GM12878 (cell line): Measurements from ENCODE around the gene TBXAS1. TPM values are rescaled to one million over a fixed set of nuclear protein-coding genes. Genes with fewer than 3 reads are reported as not detected.

Experiments
- ATF2 ChIP-seq: IDR thresholded peaks from 2 replicates; pipeline ENCODE4 v1.6.1; 2012; ENCODE audit warnings: low read length, inconsistent platforms
- BCL11A ChIP-seq: IDR thresholded peaks from 2 replicates; pipeline ENCODE4 v1.6.1; 2011; ENCODE audit warnings: low read depth, low read length
- BCL3 ChIP-seq: IDR thresholded peaks from 2 replicates; pipeline ENCODE4 v1.6.1; 2011; ENCODE audit warnings: borderline replicate concordance, low read depth, mild to moderate bottlenecking, moderate library complexity, low read length; ENCODE audit not compliant: insufficient read depth, poor library complexity, severe bottlenecking
- CBFB ChIP-seq: IDR thresholded peaks from 2 replicates; pipeline ENCODE4 v1.6.1; 2016; ENCODE audit warnings: antibody characterized with exemption, low read depth
- CBX5 ChIP-seq: sonication (generic); IDR thresholded peaks from 2 replicates; pipeline ENCODE4 v1.6.1; 2016; ENCODE audit warnings: low read depth, moderate library complexity, mild to moderate bottlenecking, inconsistent platforms
- CREB1 ChIP-seq: IDR thresholded peaks from 2 replicates; pipeline ENCODE4 v1.6.1; 2012; ENCODE audit warnings: low read depth, mild to moderate bottlenecking, inconsistent platforms
- CREM ChIP-seq: IDR thresholded peaks from 2 replicates; pipeline ENCODE4 v1.6.1; 2014; ENCODE audit warnings: antibody characterized with exemption, low read depth
- ETV6 ChIP-seq, 2 experiments: fragments of 450-650 bp in 1 of 2; IDR thresholded peaks in 1 of 2; conservative IDR thresholded peaks in 1 of 2; 2 replicates each; pipeline ENCODE4 v1.6.1; 2014; ENCODE audit warnings: antibody characterized with exemption in 1 of 2, borderline replicate concordance in 1 of 2, low read depth in 1 of 2, mild to moderate bottlenecking in 1 of 2, moderate library complexity in 1 of 2
- FOXM1 ChIP-seq: IDR thresholded peaks from 2 replicates; pipeline ENCODE4 v1.6.1; 2012; ENCODE audit warnings: low read depth, mild to moderate bottlenecking, inconsistent platforms, low read length, moderate library complexity
- GABPA ChIP-seq: IDR thresholded peaks from 2 replicates; pipeline ENCODE4 v1.6.1; 2014; ENCODE audit warnings: antibody characterized with exemption, low read depth, mild to moderate bottlenecking, inconsistent platforms
- IKZF2 ChIP-seq, 2 experiments: fragments of 450-650 bp; IDR thresholded peaks; 2 replicates each; pipeline ENCODE4 v1.6.1; 2017; ENCODE audit warnings: mild to moderate bottlenecking in 2 of 2, moderate library complexity in 2 of 2
- IRF4 ChIP-seq: IDR thresholded peaks from 2 replicates; pipeline ENCODE4 v1.6.1; 2011; ENCODE audit warnings: low read depth, low read length
- MEF2B ChIP-seq: fragments of 450-650 bp; IDR thresholded peaks from 2 replicates; pipeline ENCODE4 v1.6.1; 2018; ENCODE audit warnings: mild to moderate bottlenecking, moderate library complexity; ENCODE audit not compliant: partially characterized antibody, poor library complexity, severe bottlenecking
- NFIC ChIP-seq: IDR thresholded peaks from 2 replicates; pipeline ENCODE4 v1.6.1; 2012; ENCODE audit warnings: low read depth, mild to moderate bottlenecking, inconsistent platforms, low read length, moderate library complexity
- NFYB ChIP-seq: IDR thresholded peaks from 2 replicates; pipeline ENCODE4 v1.6.1; 2011; ENCODE audit warnings: low read depth, mild to moderate bottlenecking, low read length, improper control_type of control experiment, moderate library complexity; ENCODE audit not compliant: insufficient read depth
- PAX8 ChIP-seq: fragments of 450-650 bp; IDR thresholded peaks from 2 replicates; pipeline ENCODE4 v1.6.1; 2017; ENCODE audit warnings: mild to moderate bottlenecking, moderate library complexity
- POU2F2 ChIP-seq: IDR thresholded peaks from 3 replicates; pipeline ENCODE4 v1.6.1; 2011; ENCODE audit warnings: low read depth, mild to moderate bottlenecking, low read length, borderline replicate concordance
- RAD21 ChIP-seq: IDR thresholded peaks from 2 replicates; pipeline ENCODE4 v1.6.1; 2011; ENCODE audit warnings: mild to moderate bottlenecking, low read depth, low read length, moderate library complexity; ENCODE audit not compliant: insufficient read depth
- RCOR1 ChIP-seq: conservative IDR thresholded peaks from 2 replicates; pipeline ENCODE4 v1.6.1; 2012; ENCODE audit warnings: low read depth, low read length, improper control_type of control experiment
- SMAD5 ChIP-seq: IDR thresholded peaks from 2 replicates; pipeline ENCODE4 v1.6.1; 2016; ENCODE audit warnings: antibody characterized with exemption, low read depth
- SREBF2 ChIP-seq: IDR thresholded peaks from 2 replicates; pipeline ENCODE4 v1.6.1; 2012; ENCODE audit warnings: mild to moderate bottlenecking, low read length
- TBL1XR1 ChIP-seq: IDR thresholded peaks from 2 replicates; pipeline ENCODE4 v1.6.1; 2012; ENCODE audit warnings: low read depth, low read length, improper control_type of control experiment
- TCF12 ChIP-seq: IDR thresholded peaks from 2 replicates; pipeline ENCODE4 v1.6.1; 2011; ENCODE audit warnings: low read depth, mild to moderate bottlenecking, low read length
- TCF3 ChIP-seq: IDR thresholded peaks from 2 replicates; pipeline ENCODE4 v1.6.1; 2012; ENCODE audit warnings: low read depth, mild to moderate bottlenecking, low read length, borderline replicate concordance; ENCODE audit not compliant: insufficient read depth
- ZBTB11 ChIP-seq: fragments of 450-650 bp; formaldehyde crosslinking; IDR thresholded peaks from 2 replicates; pipeline ENCODE4 v1.5.0; 2022; ENCODE audit warnings: mild to moderate bottlenecking, missing genetic modification characterization
- polyA plus RNA-seq, 11 experiments: library from polyadenylated mRNA; depleted of rRNA in 4 of 11; unstranded in 6 of 11; stranded (reverse) in 5 of 11; fragments of >200 nt; fragmentation: Nextera tagmentation in 4 of 11; fragmentation: Illumina TruSeq in 1 of 11; extraction: Ambion mirVana in 4 of 11; extraction: Trizol in 1 of 11; gene quantifications; 1 replicate in 1 of 11; 2 replicates in 10 of 11; pipeline versions ENCODE4 v1.2.1 to v1.2.3, GENCODE V29; 2011 to 2016; ENCODE audit warnings: inconsistent platforms in 2 of 11, missing spikeins in 2 of 11, low read depth in 1 of 11
- total RNA-seq, 4 experiments: library from RNA; depleted of rRNA in 3 of 4; stranded (reverse); fragments of >200 nt in 3 of 4; fragmentation: Illumina TruSeq in 1 of 4; extraction: Trizol in 1 of 4; gene quantifications; 2 replicates each; pipeline versions ENCODE4 v1.2.1 to v1.2.3, GENCODE V29; 2013 to 2021

The TBXAS1 gene
- total and polyA plus RNA-seq, 10 of the 15 experiments (the other 5 are each of a cell fraction or from before 2014, with no cell fraction given), result 1.5 to 32.7 (median 16.3) TPM

GRCh38 chr7:139916717-139917395 lies 87.8 kb downstream of the TBXAS1 start (continued):
- TF ChIP-seq IKZF2 (IDR thresholded peaks at IDR 0.05) (0 out of 4 replicates have a peak, but pooled peaks of 1 of the 2 experiments have one; percentile 3), BCL3 (peak; percentile 2), SMAD5 (0 out of 2 replicates have a peak, but pooled peaks have one; percentile 57), ETV6 (conservative IDR thresholded peaks at IDR 0.05 in 1 of 2, IDR thresholded peaks at IDR 0.05 in 1 of 2; ENCODE audit: borderline replicate concordance in 1 of 2, low read depth in 1 of 2) (peak in 1 of 2 experiments; percentile 13; a peak in 1 of 4 replicates), NFIC (peak; percentile 50), FOXM1 (peak; percentile 21; the same call in 1 of the 2 replicates), CREM (peak; percentile 38; the same call in 1 of the 2 replicates), GABPA (peak; percentile 66), RCOR1 (no peak), PAX8 (no peak), NFYB (no peak), IRF4 (peak; percentile 36; the same call in 1 of the 2 replicates), TBL1XR1 (peak; percentile 77), TCF12 (peak; percentile 82), ATF2 (peak; percentile 3; the same call in 1 of the 2 replicates), MEF2B (peak; percentile 42), BCL11A (0 out of 2 replicates have a peak, but pooled peaks have one; percentile 21), SREBF2 (no peak), CBFB (peak; percentile 35; the same call in 1 of the 2 replicates), CBX5 (peak; percentile 57; the same call in 1 of the 2 replicates), TCF3 (peak; percentile 85), CREB1 (no peak), POU2F2 (peak; percentile 59; the same call in 1 of the 3 replicates), RAD21 (0 out of 2 replicates have a peak, but pooled peaks have one; percentile 7), ZBTB11 (peak; percentile 71)
